Thymus (tissue), 11 donors: ENCODE results near the gene BRD2. TPM values are rescaled to one million over a fixed set of nuclear protein-coding genes. Genes with fewer than 3 reads are reported as not detected.

Experiments used
- DNase-seq, 9 donors: peaks; one replicate each; pipeline ENCODE4 v3.0.0-alpha.2; 2013; ENCODE audit warnings: low spot score in 9 of 9, low read depth in 6 of 9, missing footprints in 1 of 9
- H3K27ac ChIP-seq, 2 donors: one replicate each; pipeline ENCODE4 v1.5.1; 2013; ENCODE audit warnings: control low read depth in 1 of 2, low read depth in 1 of 2, low read length in 1 of 2, mild to moderate bottlenecking in 1 of 2, moderate library complexity in 1 of 2
- H3K27me3 ChIP-seq, 2 donors: one replicate each; pipeline ENCODE4 v1.5.1; 2013; ENCODE audit warnings: low read length in 1 of 2; ENCODE audit not compliant: control insufficient read depth in 2 of 2, insufficient read depth in 1 of 2
- H3K36me3 ChIP-seq, 2 donors: one replicate each; pipeline ENCODE4 v1.5.1; 2013; ENCODE audit warnings: low read length in 1 of 2, mild to moderate bottlenecking in 1 of 2, moderate library complexity in 1 of 2; ENCODE audit not compliant: control insufficient read depth in 2 of 2, insufficient read depth in 2 of 2
- H3K4me1 ChIP-seq, 2 donors: one replicate each; pipeline ENCODE4 v1.5.1; 2013; ENCODE audit warnings: low read length in 2 of 2; ENCODE audit not compliant: control insufficient read depth in 2 of 2, insufficient read depth in 2 of 2
- H3K4me3 ChIP-seq, 2 donors: one replicate each; pipeline ENCODE4 v1.5.1; 2013; ENCODE audit warnings: low read length in 2 of 2, control low read depth in 1 of 2, mild to moderate bottlenecking in 1 of 2
- H3K9me3 ChIP-seq, 2 donors: one replicate each; pipeline ENCODE4 v1.5.1; 2013; ENCODE audit warnings: low read length in 1 of 2, mild to moderate bottlenecking in 1 of 2; ENCODE audit not compliant: control insufficient read depth in 2 of 2, insufficient read depth in 1 of 2
- WGBS: extraction: QIAGEN DNeasy Blood & Tissue Kit; methylation state at CpG from one replicate; pipeline ENCODE4 v1.1.7; 2013; 5-methylcytosine and 5-hydroxymethylcytosine counted together
- polyA plus RNA-seq: library from polyadenylated mRNA; stranded (reverse); fragments of 200-250 nt; gene quantifications from one replicate; pipeline ENCODE4 v1.2.3, GENCODE V29; 2013
- total RNA-seq: library from RNA; stranded (reverse); fragments of 120-200 nt; gene quantifications from one replicate; pipeline ENCODE4 v1.2.4, GENCODE V29; 2013
- donor health status: healthy.

Gene BRD2
- total and polyA plus RNA-seq, 2 donors, result 113 to 119 TPM

GRCh38 chr6:33028220-33028849 lies 59.9 kb downstream of the BRD2 start:
- Histone ChIP-seq H3K9me3 (no peaks in the 10 kb centered on the region), H3K27me3 (no peaks in the 10 kb centered on the region), H3K4me1 (peaks cover 3 to 14% of the 10 kb centered on the region in 2 donors), H3K4me3 (no peak overlapping the region), H3K36me3 (no peaks in the 10 kb centered on the region), H3K27ac (peak overlapping the region; percentile 47 to 73)
- no peak for DNase-seq
- WGBS, result 15% methylated on average over 1 of the region's 1 CpG

DNA sequence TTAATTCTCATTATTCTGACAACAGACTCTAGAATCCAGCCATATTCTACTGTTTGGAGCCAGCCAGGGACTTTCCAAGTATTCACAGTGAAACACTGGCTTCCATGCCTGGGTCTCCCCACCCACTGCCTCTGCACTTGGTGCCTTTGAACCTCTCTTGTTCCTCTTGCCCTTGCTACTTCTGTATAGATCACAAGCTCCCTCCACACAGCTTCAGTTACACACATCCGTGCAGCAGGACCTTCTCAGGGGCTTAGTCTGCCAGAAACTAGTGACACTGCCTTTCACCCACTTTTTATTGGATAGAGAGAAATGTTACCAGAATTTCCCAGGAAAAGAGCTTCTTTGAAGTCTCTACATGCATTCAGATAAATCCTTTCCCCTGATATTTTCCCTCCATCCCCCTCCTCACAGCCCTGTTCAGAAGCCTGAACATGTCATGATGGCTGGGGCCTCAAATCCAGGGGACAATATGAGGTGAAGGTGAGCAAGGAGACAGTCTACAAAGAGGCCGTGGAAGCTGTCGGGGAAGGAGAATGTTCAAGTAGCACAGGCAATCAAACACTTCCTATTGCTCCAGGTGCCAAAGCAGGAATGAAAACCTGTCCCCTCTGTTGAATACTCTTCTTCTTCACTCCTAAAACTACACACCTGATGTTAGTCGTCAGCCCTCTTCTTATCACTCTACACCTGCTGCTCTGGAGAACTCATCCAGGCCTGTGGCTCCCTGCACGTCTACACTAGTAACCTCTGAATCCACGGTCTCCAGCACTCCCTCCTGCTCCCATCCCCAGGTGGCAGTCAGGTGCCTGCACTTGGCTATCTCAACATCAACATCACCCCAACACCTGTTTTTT lies 61.2 kb downstream of the BRD2 start:
- H3K4me3 ChIP-seq, result no peak overlapping the region
- H3K27ac ChIP-seq, result peak overlapping the region; percentile 86 to 90
- peak in 6 of 9 donors; percentile 15 to 68 (median 31) for DNase-seq
- H3K4me1 ChIP-seq, result peaks cover 3 to 14% of the 10 kb centered on the region in 2 donors
- no peaks in the 10 kb centered on the region for H3K9me3 ChIP-seq
- H3K27me3 ChIP-seq, result no peaks in the 10 kb centered on the region
- no peaks in the 10 kb centered on the region for H3K36me3 ChIP-seq
- WGBS, result 51% methylated on average over 6 of the region's 6 CpGs

DNA sequence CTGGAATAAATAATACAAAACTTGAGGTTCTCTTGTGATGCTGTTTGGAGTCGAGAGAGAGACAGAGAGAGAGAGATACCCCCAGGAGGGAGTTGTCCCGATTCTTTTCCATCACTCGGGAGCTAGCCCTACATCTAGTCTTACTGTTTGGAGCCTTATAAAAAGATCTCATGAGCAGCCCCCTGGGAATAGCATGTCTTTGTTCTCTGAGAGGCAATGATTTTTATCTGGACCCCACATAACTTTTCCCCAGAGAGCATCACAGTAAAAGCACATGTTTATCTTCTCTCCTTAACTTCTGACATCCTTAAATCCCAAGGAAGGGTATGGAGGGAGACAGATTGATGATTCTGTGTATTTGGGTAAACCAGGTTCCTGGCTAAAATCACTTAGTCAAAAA lies 61.9 kb downstream of the BRD2 start:
- Histone ChIP-seq H3K4me1 (peaks cover 3 to 14% of the 10 kb centered on the region in 2 donors), H3K9me3 (no peaks in the 10 kb centered on the region), H3K27ac (peak overlapping the region in 1 of 2 donors; percentile 90), H3K4me3 (no peak overlapping the region), H3K27me3 (no peaks in the 10 kb centered on the region), H3K36me3 (no peaks in the 10 kb centered on the region)
- DNase-seq, result no peak
- 75% methylated on average over 3 of the region's 3 CpGs for WGBS

Other genes with a start within 250 kb of the BRD2 start
- 45.0 TPM for gene HLA-DQA2, start 227.2 kb upstream of the BRD2 start, total RNA-seq
- 3.7 TPM for gene HLA-DQA2, start 227.2 kb upstream of the BRD2 start, polyA plus RNA-seq
- gene HLA-DQB2, start 205.1 kb upstream of the BRD2 start, total RNA-seq, result 17.5 TPM
- 12.2 TPM for gene HLA-DQB2, start 205.1 kb upstream of the BRD2 start, polyA plus RNA-seq
- 18.8 TPM for gene HLA-DOB, start 151.6 kb upstream of the BRD2 start, total RNA-seq
- 40.1 TPM for gene HLA-DOB, start 151.6 kb upstream of the BRD2 start, polyA plus RNA-seq
- gene TAP2, start 129.9 kb upstream of the BRD2 start, total RNA-seq, result 29.7 TPM
- gene TAP2, start 129.9 kb upstream of the BRD2 start, polyA plus RNA-seq, result 39.8 TPM
- 162 TPM for gene PSMB8, start 124.5 kb upstream of the BRD2 start, total RNA-seq
- gene PSMB8, start 124.5 kb upstream of the BRD2 start, polyA plus RNA-seq, result 177 TPM
- gene TAP1, start 114.9 kb upstream of the BRD2 start, total RNA-seq, result 107 TPM
- gene TAP1, start 114.9 kb upstream of the BRD2 start, polyA plus RNA-seq, result 155 TPM
- gene PSMB9, start 114.4 kb upstream of the BRD2 start, total RNA-seq, result 159 TPM
- gene PSMB9, start 114.4 kb upstream of the BRD2 start, polyA plus RNA-seq, result 143 TPM
- gene HLA-DMB, start 27.6 kb upstream of the BRD2 start, total RNA-seq, result 110 TPM
- 71.0 TPM for gene HLA-DMB, start 27.6 kb upstream of the BRD2 start, polyA plus RNA-seq
- gene HLA-DMA, start 15.5 kb upstream of the BRD2 start, total RNA-seq, result 85.0 TPM
- gene HLA-DMA, start 15.5 kb upstream of the BRD2 start, polyA plus RNA-seq, result 161 TPM
- gene HLA-DOA, start 41.0 kb downstream of the BRD2 start, total RNA-seq, result 38.8 TPM
- 27.9 TPM for gene HLA-DOA, start 41.0 kb downstream of the BRD2 start, polyA plus RNA-seq
- gene HLA-DPA1, start 105.1 kb downstream of the BRD2 start, total RNA-seq, result 700 TPM
- 332 TPM for gene HLA-DPA1, start 105.1 kb downstream of the BRD2 start, polyA plus RNA-seq
- 306 TPM for gene HLA-DPB1, start 107.4 kb downstream of the BRD2 start, total RNA-seq
- 575 TPM for gene HLA-DPB1, start 107.4 kb downstream of the BRD2 start, polyA plus RNA-seq
- gene COL11A2, start 223.9 kb downstream of the BRD2 start, total RNA-seq, result 2.1 TPM
- gene COL11A2, start 223.9 kb downstream of the BRD2 start, polyA plus RNA-seq, result 5.5 TPM
- gene RXRB, start 232.1 kb downstream of the BRD2 start, total RNA-seq, result 19.4 TPM
- 60.7 TPM for gene RXRB, start 232.1 kb downstream of the BRD2 start, polyA plus RNA-seq
- 32.1 TPM for gene SLC39A7, start 232.3 kb downstream of the BRD2 start, total RNA-seq
- gene SLC39A7, start 232.3 kb downstream of the BRD2 start, polyA plus RNA-seq, result 43.0 TPM
- gene HSD17B8, start 236.1 kb downstream of the BRD2 start, total RNA-seq, result 31.3 TPM
- gene HSD17B8, start 236.1 kb downstream of the BRD2 start, polyA plus RNA-seq, result 15.7 TPM
- 35.0 TPM for gene RING1, start 239.9 kb downstream of the BRD2 start, total RNA-seq
- gene RING1, start 239.9 kb downstream of the BRD2 start, polyA plus RNA-seq, result 62.6 TPM